Smooth muscle cell of the brain vasculature (primary cell): ENCODE results near the gene SNX8.

Experiments
- DNase-seq: peaks from one replicate; pipeline ENCODE4 v3.0.0-alpha.2; 2012; ENCODE audit warnings: low read depth, low spot score

SNX8 gene

DNA sequence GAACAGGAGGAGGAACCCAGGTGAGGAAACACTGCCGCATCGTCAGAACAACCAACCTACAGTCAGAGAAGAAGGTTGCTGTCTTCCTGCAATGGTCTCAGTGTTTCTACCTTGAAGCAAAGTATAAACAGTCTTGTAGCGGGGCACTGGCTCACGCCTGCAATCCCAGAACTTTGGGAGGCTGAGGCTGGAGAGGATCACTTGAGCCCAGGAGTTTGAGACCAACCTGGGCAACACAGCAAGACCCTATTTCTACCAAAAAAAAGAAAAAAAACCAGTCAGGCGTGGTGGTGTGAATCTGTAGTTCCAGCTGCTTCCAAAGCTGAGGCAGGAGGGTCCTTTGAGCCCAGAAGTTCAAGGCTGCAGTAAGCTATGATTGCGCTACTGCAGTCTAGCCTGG lies 23.4 kb downstream of the SNX8 start:
- no peak for DNase-seq

DNA sequence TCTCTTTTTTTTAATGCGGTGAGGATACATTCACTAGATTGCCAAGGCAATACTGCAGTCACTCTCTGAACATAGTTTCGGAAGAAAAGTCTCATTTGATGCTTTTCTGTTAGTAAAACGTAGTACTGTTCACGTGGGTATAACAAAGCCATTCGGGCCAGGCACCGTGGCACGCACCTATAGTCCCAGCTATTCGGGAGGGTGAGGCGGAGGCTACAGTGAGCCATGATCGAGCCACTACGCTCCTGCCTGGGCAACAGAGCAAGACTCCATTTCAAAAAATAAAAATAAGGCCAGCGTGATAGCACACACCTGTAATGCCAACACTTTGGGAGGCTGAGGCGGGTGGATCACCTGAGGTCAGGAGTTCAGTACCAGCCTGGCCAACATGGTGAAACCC lies 24.6 kb downstream of the SNX8 start:
- no peak for DNase-seq

DNA sequence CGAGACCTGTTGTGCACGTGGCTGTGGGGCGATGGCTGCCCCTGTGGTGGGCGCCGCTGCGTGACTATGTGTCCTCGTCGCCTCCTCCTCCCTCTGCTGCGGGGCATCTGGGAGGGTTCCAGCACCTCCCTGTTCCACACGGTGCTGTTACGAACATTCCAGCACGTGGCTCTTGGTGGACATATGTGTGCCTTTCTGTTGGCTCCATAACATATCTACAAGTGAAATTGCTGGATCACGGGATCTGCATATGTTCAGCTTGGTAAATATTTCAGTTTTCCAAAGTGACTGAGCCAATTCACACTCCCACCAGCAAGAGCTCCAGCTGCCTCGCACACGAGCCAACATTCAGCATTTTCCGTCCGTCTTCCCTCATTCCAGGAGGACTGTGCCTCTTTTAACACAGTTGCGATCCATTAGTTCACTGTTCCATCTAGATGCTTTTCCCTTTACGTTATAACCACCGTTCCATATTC lies 25.1 kb downstream of the SNX8 start:
- no peak for DNase-seq

DNA sequence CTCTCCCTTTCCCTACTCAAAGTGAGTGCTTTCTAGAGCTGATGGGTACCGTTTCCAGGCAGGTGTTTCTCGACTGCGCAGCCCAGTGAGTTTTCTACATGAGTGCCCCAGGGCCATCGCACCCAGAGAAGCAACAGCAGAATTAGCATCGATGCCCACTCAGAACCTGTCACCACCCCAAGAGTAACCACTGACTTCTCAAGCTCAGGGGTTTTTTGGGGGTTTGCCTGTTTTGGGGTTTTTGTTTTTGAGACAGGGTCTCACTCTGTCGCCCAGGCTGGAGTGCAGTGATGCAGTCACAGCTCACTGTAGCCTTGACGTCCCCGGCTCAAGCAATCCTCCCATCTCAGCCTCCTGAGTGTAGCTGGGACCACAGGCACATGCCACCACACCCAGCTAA lies 25.7 kb downstream of the SNX8 start:
- no peak for DNase-seq

DNA sequence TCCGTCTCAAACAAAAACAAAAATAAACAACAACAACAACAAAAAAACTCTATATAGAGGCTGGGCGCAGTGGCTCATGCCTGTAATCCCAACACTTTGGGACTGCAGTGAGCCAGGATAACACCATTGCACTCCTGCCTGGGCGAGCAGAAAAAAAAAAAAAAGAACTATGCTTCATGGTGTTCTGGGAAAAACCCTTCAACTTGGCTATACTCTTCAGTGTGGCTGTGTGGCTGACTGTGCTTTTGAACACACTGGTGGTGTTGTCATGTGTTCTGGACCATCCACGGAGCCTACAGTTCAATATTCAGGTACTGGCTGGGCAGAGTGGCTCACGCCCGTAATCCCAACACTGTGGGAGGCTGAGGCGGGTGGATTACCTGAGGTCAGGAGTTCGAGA lies 26.5 kb downstream of the SNX8 start:
- DNase-seq, result no peak

DNA sequence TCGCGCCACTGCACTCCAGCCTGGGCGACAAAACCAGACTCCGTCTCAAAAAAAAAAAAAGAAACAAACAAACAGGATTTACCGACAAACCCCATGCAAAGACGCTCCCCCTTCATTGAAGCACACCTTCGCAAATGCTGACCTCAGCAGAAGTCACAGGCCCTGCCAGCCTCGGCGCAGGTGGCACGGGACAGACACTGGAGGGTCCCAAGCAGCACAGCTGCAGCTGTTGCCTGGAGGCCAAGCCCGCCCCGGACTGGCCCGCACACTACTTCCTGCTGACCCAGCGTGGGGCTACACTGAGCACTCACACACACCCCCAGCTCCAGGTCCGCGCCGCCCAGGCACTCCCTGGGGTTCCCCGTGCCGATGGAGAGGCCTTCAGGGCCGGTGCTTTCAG lies 31.2 kb downstream of the SNX8 start:
- no peak for DNase-seq

DNA sequence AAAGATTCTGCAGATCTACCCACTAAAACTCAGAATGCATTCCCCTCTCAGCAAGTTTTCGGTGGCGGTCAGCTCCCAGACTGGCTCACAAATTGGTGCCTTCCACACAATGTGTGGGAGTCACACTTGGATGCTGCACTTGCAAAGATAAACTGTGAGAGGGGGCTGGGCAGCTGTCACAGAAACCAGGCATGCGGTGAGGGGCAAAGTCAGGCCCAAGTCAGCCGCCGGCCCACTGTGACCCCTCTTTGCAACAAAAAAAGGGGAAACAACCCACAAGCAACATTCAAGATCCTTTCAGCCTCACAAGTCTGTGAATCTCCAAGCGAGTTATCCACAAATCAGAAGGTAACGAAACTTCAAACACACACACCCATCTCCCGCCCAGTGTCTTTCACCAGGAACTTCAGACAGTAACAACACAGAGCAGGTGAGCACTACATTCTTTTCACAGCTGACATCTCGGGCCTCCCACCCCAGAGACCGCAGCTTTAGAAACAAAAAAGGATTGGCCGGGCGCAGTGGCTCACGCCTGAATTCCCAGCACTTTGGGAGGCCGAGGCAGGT lies 32.0 kb downstream of the SNX8 start:
- no peak for DNase-seq

DNA sequence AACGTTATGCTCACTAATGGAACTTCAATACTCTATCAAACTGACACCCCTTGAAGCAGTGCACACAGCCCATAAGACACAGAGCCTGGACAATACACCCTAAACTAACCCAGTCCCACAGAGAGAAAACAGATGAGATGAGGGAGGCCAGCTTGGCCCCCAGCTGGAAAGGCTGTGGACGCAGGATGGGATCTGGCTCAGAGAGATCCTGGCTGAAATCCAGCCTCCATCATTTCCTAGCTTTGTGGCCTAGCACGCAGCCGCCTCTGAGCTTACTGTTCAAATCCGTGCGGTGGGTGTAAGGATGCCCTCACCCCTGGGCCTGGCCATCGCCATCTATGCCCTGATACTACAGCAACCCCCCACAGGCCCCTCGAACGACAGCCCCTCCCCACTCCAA lies 32.7 kb downstream of the SNX8 start:
- DNase-seq, result peak; percentile 13

DNA sequence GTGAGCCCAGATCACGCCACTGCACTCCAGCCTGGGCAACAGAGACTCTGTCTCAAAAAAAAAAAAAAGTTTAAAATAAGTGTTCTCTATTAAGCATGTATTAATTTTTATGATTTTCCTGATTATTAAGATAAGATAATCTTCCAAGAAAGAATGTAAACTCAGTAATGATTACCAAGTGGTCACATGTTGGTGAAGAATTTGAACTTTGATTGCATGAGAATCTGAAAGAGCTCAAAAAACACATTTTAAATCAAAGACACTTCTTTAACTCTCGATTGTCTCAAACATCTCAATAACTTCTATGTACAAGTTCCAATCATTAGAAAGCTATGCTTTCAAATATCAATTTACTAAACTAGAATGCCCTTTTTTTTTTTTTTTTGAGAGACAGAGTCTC lies 33.8 kb downstream of the SNX8 start:
- no peak for DNase-seq

DNA sequence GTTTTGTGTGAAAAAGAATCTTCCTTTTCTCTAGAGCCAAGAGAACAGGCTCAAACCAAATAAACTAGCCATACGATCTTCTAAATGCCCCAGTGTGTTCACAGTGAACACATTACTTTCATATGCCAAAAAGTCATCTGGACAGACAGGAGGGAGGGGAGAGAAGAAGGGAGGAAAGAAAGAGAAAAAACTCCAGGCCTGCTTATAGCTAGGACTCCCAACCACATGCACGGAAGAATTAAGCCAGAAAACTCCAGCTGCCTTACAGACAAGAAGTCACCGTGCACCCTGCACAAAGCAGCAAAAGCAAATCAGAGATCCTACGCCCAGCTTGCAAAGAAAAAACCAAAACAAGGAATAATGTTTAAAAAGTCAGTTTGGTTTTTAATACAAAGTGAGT lies 34.3 kb downstream of the SNX8 start:
- DNase-seq, result no peak

DNA sequence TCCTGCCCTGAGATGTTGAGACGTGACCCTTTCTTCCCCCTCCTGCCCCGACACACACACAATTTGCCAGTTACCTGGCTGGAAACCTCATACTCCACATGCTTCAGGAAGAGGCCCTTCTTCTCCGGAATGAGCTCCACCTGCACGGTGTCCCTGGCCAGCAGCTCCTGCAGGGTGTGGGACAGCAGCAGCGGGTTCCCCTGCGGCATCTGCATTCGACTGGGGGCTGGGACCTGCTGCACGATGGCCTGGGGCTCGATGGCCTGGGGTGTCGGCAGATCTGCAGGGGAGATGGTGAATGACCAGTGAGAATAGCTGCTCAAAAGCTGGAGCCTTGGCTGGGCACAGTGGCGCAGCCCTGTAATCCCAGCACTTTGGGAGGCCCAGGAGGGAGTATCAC lies 36.2 kb downstream of the SNX8 start:
- no peak for DNase-seq

DNA sequence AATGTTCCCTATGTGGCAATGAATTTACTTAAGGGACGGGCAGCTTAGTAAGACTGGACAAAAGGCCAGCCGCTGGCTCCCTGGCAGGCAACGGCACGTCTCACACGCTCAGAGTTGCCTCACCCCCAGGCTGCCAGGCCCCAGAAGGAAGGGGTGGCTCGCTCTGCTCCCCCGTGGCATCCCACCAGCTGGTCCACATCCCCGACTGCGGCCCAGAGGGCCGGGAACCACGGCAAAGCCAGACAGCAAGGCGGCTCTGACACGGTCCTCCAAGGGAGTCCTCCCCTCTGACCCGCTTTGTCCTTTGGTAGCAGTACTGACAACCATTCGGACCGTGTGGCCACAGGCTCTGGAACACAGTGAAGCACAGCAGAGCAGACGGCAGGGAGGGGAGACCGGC lies 38.1 kb downstream of the SNX8 start:
- no peak for DNase-seq

DNA sequence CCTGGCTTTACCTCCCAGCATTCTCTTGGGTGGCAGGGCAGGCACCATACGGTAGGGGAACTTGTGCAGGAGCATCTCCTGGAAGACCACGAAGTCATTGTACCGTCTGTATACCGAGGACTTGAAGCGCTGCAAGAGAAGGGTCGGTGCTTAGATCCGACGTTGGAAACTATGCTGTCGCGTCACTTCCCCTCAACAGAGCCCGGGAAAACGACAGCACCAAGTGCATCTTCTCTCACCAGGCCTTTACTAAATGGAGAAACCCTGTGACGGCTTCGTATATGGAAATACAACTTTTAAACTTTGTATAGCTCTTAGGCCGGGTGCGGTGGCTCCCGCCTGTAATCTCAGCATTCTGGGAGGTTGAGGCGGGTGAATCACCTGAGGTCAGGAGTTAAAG lies 39.1 kb downstream of the SNX8 start:
- no peak for DNase-seq

DNA sequence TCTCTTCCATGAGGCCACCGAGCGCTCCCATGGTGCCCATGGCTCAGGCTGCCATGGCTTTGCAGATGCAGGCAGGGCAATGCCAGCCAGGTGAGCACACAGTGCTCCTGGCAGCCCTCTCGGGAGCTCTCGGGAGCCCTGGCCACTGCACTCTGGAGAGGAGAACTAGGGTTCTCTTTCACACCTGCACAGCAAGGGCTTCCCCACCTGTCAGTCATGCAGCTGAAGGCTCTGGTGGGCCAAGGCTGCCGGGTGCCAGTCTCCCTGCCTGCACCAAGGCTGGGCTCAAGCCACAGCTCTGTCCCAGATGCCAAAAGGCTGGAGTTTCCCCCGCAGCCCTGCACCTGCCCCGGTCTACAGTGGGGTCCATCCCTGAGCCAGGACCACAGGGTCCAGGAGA lies 39.6 kb downstream of the SNX8 start:
- DNase-seq, result no peak

DNA sequence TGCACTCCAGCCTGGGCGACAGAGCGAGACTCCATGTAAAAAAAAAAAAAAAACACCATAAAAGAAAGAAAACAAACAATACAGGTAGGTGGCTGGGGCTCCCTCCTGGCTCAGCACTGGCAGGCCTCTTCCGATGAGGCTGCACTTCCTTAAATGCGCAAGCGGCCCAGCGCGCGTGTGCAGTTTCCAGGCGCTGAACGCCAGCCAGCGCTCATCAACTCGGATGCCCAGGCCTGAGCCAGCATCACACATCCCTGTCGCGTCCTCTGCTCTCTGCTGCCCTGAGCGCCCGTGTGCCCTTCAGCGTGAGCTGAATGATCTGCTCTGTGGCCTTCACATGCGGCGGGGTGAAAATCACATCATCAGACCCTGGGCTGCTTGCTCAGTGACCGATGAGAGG lies 40.4 kb downstream of the SNX8 start:
- DNase-seq, result no peak

DNA sequence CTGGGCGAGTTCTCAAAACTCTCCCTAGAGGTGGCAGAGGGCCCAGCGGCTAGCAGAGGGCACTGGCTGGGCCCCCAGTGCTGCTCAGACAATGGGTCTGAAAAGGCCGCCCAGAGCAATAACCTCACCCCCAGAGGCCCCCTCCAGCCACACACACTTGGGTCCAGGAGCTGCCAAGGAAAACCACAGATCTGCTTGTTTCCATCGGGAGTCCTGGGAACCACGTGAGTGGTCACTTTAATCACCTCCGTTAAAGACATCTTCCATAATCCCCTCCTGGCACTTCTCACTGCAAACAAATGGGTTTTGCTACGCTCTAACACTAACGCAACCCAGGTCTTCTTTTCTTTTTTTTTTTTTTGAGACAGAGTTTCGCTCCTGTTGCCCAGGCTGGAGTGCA lies 42.2 kb downstream of the SNX8 start:
- no peak for DNase-seq

DNA sequence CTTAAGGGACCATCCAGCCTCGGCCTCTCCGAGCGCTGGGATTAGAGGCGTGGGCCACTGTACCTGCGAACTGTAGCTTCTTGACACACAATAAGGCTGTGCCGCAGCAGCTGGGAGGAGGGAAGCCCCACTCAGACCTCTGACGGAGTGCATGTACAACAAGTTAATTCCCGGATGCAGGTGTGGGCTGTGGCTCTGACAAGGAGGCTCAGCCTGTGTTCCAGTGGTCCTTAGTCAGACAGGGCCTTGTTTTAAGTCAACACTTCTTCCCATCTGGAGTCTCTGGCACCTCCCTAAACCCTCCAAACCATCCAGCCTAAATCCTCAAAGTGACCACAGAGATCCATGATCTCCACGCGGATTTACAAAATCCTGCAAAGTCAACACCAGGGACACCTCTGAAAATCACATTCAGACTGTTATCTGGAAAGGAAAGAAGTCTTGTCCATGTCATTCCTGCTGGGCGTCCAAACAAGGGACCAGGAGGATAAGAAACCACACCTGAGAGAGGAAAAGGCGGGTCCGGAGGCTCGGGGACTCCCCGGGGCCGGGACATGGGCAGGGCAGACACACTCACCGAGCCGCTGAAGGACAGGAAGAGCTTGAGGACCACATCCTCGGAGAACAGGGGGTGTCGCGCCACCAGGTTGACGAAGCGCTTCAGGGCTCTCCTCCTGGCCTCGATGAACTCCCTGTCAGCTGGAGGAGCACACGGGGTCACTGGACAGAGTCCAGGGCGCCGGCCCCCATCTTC lies 42.8 kb downstream of the SNX8 start:
- DNase-seq, result no peak

DNA sequence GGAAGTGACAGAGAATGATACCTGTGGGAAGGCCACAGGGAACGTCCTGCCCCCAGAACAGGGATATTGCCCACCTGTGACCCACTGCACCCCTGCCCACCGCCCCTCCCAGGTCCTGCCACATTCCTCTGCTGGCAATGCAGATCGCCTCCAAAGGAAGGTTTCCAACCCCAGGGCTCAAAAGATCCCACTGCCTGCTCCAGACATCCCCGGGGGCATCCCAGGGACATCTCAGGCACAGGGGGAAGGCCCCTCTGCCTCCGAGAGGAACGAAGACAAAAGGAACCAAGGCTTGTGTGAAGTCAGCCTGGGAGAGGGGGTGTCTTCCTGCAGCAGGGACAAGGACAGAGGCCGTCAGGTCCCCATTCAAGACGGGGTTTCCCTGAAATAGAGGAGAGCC lies 43.7 kb downstream of the SNX8 start:
- no peak for DNase-seq

DNA sequence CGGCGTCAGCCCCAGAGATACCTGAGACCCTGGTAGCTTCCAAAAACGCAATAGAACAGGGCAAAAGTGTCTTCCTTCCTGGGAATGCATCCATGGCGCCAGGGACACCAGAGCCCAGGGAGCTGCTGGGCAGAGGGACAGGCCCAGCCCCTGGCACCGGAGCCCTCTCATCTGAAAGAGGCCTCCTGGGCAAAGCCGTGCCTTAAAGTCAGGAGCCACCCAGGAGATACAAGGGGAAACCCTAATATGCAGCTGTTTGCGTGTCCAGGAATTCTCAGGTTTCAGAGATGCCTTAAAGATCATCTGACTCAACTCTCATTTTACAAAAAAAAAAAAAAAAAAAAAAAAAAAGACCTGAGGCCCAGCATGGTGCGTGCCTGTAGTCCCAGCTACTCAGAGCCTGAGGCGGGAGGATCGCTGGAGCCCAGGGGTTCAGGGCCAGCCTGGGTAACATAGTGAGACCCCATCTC lies 44.2 kb downstream of the SNX8 start:
- DNase-seq, result no peak

DNA sequence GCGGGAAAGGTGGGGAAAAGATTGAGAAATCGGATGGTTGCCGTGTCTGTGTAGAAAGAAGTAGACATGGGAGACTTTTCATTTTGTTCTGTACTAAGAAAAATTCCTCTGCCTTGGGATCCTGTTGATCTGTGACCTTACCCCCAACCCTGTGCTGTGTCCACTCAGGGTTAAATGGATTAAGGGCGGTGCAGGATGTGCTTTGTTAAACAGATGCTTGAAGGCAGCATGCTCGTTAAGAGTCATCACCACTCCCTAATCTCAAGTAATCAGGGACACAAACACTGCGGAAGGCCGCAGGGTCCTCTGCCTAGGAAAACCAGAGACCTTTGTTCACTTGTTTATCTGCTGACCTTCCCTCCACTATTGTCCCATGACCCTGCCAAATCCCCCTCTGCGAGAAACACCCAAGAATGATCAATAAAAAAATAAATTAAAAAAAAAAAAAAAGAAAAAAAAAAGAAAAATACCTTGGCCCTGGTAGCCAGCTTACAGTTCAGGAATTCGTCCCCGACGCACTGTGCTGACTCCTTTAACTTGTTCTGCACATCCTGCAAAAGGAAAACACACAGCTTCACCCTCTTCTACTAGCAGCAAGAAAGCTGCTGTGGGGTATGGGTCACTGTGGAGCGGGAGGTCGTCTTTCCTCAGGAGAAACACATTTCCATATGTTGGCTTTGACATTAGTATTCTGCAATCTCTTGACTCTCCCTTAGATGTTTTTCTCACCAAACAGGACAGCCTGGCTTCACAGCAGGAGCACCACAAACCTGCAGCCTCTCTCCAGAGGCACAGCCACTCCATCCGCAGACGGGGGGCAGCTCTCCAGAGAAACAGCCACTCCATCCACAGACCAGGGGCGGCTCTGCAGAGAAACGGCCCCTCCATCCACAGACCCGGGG lies 44.9 kb downstream of the SNX8 start:
- DNase-seq, result peak; percentile 29

DNA sequence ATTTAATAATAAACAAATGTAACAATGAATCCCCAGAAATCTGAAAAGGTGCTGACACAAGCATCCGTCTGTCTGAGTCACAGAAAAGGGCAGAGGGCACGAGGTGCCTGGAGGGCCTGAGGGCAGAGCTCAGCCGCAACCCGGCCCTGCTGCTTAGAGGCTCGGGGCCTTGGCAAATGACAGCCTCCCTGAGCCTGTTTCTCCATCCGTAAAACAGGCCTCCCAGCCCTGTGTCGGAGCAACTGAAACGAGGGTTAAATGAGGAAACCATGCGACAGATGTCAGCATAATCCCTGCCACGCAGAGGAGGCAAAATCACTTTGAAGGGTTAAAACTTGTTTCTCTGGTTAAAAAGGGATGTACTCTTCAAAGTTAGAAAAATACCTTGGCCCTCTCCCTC lies 47.3 kb downstream of the SNX8 start:
- peak; percentile 29 for DNase-seq

DNA sequence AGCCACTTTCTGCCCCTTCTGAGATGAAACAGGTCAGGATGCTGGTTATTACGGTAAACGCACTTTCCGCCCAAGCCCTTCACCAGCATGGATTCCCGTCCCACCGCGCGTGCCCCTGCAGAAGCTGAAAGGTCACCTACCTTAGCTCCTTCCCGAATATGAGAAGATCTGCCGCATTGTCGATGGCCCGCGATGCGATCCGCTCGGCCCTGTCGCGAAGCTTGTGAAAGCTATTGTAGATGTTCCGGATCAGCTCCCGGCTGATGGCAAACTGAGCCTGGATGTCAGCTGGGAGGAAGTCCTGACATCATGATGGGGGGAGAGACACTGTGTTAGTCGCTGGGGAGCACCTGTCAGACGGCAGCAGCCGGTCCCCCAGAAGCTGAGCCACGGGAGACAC lies 50.1 kb downstream of the SNX8 start:
- no peak for DNase-seq

DNA sequence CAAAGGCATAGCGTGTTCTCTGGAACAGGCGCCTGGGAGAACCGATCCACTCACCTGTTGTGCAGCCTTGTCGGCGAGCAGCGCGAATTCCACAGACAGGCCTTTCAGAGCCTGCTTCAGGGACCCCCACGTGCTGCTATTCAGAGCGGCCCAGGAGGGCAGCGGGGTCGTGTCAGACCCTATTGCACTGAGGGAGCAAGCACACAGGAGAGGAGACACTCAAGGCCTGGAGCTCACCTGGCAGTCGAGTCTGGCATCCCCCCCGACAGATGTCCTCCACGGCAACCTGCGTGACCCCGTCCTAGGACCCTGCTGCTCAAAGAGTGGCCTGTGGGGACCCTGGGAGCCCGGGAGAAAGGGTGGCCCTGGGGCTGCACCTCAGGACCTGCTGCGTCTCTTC lies 51.1 kb downstream of the SNX8 start:
- no peak for DNase-seq
